GM18909 (cell line): ENCODE results near the gene FBXO33.

ENCODE experiments used
- ATAC-seq: cut with Tn5 transposase; IDR thresholded peaks from one replicate; pipeline ENCODE4 v1.9.1; 2021; ENCODE audit warnings: mild to moderate bottlenecking; ENCODE audit not compliant: unreplicated experiment, poor library complexity

The FBXO33 gene

GRCh38 chr14:39432179-39432618 is at the start of gene FBXO33:
TSS of gene FBXO33 (minus strand) at chr14:39432433. CDS start at chr14:39432162, 271 bp downstream.
- peak; percentile 84 for ATAC-seq

- peak; percentile 94 for ATAC-seq
Observed at GRCh38 chr14:39474416-39474911, 42.2 kb upstream of the FBXO33 start.

GRCh38 chr14:39472078-39472477 is 39.8 kb upstream of the FBXO33 start:
- no peak for ATAC-seq

DNA sequence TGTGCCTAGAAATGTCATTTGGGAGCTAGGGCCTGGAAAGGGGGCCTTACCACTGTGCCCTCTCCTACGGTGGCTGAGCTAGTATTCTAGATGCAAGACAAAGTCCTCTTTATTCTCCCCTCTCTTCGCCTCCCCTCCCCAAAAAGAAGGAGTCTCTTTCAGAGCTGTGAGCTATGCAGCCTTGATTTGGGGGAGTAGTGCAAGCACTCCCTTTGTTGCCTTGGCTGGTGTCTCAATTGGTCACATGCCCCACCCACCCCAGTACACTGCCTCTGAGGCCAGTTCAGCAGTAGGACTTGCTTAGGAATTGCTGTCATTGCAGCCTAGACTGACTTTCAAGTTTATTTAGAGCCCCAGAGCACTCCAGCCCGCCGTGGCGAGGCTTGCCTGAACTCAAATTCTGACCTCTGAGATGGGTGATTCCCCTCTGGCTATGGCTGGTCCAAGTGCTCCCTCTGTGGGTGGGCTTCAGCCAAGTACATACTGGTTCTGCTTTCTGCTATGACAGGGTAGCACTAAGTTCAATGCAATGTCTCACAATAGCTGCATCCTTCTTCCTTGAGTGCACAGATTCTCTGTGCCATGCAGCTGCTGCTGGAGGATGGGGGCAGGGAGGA is 37.0 kb upstream of the FBXO33 start:
- ATAC-seq, result peak; percentile 98

- ATAC-seq, result peak; percentile 59
Observed at GRCh38 chr14:39467889-39468524, 35.8 kb upstream of the FBXO33 start.

DNA sequence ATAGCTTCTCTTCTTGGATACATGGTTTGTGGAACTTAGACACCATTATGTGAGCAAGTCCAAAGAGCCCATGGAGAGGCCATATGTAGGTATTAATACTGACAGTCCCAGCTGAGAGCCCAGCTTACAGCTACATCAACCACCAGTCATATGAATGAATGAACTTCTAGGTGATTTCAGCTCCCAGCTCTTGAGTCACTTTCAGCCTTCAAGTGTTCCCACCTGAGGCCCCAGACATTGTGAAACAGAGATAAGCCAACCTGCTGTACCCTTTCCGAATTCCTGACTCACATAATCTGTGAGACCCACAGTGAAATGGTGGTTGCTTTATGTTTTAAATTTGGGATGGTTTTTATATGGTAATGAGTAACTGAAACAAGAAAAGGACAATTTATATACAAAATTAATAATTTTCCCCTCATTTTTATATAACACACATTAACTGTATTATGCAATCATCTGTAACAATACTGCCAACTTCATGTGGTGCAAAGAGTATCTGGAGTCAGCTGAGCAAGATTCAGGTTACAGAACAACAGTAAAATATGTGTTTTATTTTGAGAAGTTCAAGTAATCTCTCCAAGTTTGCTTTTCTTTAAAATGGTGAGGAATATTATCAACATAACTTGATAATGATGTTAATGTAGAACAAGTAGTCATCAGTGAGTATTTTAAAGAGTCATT is 27.7 kb upstream of the FBXO33 start:
- ATAC-seq, result no peak

DNA sequence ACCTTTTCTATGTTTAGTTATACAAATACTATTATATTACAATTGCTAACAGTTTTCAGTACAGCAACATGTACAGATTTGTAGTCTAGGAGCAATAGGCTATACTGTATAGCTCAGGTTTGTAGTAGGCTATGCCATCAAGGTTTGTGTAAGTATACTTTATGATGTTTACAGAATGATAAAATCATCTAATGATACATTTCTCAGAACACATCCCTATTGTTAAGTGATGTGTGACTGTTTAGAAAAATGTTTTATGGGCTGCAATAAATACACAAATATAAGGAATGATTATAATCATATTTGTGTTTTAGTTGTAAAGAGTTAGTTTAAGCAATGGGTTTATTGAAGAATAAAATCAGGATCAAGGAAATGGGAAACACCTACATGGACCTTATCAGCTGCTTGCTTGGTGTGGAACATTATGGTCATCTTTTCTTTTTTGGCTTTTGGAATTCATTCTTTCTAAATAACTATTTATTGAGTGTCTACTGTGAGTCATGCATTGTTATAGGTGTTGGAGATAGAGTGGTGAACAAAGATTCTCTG is 24.5 kb upstream of the FBXO33 start:
- no peak for ATAC-seq

GRCh38 chr14:39454906-39455539 is 22.8 kb upstream of the FBXO33 start:
- no peak for ATAC-seq

DNA sequence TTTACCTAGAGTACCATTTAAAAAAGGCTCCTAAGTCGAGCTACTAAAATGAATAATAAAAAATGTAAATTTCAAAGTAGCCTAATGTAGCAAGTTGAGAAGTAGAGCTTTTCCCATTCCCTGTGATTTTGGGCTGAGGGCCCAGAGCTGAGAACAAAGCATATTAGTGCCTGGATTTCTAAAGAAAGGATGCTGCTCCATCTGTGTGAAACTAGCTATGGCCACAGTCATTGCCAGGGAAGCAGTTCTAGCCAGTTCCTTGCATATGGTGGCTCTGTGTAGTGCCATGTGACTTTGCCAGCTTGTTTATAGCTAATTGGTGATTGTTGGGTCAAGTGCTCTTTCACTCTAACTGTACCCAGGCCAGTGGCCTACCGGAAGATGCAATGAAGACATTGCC is 20.4 kb upstream of the FBXO33 start:
- no peak for ATAC-seq

DNA sequence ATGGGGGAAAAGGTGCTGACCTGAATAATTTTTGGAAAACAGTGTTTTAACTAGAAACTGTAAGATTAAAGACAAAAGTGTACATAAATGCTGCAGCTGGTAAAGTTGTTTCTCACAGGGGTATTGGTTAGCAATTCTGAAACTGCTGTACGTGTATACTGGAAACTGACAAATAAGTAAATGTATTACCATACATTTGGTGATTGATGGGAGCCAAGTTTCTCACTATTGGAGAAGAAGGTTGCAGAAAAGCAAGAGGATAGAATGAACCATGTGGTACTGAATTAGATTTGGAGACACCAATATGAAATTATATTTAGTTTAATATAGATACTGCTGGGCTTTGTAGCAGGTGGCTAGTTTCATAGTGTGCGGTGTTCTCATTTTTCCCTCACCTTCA is 19.6 kb upstream of the FBXO33 start:
- peak; percentile 77 for ATAC-seq

DNA sequence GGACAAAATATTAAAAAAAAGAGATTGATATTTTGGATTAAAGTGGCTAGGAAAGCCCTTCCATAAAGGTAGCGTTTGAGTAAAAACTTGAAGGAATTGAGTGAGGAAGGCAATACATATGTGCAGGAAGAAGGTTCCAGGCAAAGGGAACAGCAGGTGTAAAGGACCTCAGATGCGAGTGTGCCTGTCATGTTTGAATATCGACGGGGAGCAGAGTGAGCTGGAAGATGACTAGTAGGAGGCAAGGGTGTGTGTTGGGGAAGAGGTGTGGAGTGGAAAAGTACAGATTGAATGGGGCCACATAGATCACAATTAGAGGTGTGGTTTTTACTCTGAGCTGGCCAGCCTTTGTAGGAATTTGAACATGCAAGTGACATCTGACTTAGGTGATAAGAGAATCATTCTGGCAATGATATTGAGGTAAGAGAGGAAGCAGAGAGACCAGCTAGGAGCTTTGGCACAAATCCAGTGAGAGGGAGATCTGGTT is 15.0 kb upstream of the FBXO33 start:
- no peak for ATAC-seq

DNA sequence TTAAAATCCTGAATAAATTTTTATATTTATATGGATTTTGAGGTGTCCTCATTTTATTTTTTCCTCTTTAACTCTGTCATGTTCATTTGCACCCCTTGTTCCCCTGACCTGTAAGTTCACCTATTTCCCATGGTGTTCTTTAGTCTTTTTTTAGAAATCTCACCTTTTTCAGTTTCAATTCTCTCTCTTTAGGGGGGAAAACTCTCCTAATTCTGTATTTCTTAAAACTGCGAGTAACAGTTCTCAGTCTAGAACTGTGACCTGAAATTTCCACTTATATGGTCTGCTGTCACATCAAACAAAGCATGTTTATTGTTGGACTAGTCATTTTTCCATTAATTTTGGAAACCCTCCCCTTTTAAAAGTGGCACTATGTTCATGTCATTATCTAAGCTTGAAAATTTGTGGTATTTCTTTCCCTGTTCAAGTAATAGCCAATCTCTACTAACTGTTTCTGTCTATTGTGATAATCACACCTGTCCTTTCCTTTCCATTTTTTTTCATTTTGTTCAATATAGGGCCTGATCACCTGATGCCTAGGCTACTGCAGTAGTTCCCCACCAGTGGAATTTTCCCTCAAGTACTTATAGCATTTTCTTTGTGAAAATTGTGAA is 14.0 kb upstream of the FBXO33 start:
- peak; percentile 62 for ATAC-seq

DNA sequence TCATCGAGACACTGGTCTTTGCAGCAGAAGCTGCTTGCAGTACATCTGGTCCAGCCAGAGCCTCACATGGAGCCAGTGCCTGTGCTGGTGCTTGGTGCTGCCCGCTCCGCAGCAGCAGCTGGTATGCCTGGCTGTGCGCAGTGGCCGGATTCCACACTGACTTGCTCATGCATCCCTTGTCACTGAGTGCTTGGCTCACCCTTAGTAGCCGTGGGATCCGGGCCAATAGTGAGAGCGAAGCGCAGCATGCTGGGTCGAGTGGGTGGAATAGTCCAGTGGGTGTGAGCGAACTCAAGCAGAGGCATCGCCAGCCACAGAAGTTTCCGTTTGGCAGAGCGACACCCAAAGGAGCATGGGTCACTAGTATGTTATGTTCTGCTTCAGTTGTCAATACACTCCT is 10.1 kb upstream of the FBXO33 start:
- ATAC-seq, result no peak

- no peak for ATAC-seq
Observed at GRCh38 chr14:39441805-39442204, 9.6 kb upstream of the FBXO33 start.

- no peak for ATAC-seq
Observed at GRCh38 chr14:39440975-39441374, 8.7 kb upstream of the FBXO33 start.

GRCh38 chr14:39435241-39435640 is 3.0 kb upstream of the FBXO33 start:
- ATAC-seq, result no peak

- ATAC-seq, result no peak
Observed at GRCh38 chr14:39434401-39434800, 2.2 kb upstream of the FBXO33 start.

- no peak for ATAC-seq
Observed at GRCh38 chr14:39433452-39433813, 1.2 kb upstream of the FBXO33 start.

- peak; percentile 72 for ATAC-seq
Observed at GRCh38 chr14:39432619-39433451, 602 bp upstream of the FBXO33 start.
